SJSA1 (cell line): ENCODE data around the gene MTG1. TPM values are rescaled to one million over a fixed set of nuclear protein-coding genes. Genes with fewer than 3 reads are reported as not detected.

Source experiments
- DNase-seq, 2 experiments: peaks; one replicate each; pipeline ENCODE4 v3.0.0-alpha.2; 2015 to 2020; ENCODE audit warnings: low spot score in 2 of 2, low read depth in 1 of 2
- H3K27ac ChIP-seq: fragments of 250-450 bp; sonication (Bioruptor Pico); 2 replicates; pipeline ENCODE4 v1.5.1; 2020; ENCODE audit warnings: mild to moderate bottlenecking, moderate library complexity
- H3K27me3 ChIP-seq: fragments of 250-450 bp; sonication (Bioruptor Pico); replicated peaks from 2 replicates; pipeline ENCODE4 v1.5.1; 2020; ENCODE audit warnings: mild to moderate bottlenecking, moderate library complexity
- H3K36me3 ChIP-seq: fragments of 250-450 bp; sonication (Bioruptor Pico); 2 replicates; pipeline ENCODE4 v1.5.1; 2020; ENCODE audit warnings: mild to moderate bottlenecking
- H3K4me1 ChIP-seq: fragments of 250-450 bp; sonication (Bioruptor Pico); replicated peaks from 2 replicates; pipeline ENCODE4 v1.6.1; 2021; ENCODE audit warnings: mild to moderate bottlenecking
- H3K4me3 ChIP-seq: fragments of 250-450 bp; sonication (Bioruptor Pico); 2 replicates; pipeline ENCODE4 v1.5.1; 2020; ENCODE audit warnings: mild to moderate bottlenecking
- H3K9me3 ChIP-seq: fragments of 250-450 bp; sonication (Bioruptor Pico); replicated peaks from 2 replicates; pipeline ENCODE4 v1.5.1; 2020; ENCODE audit warnings: mild to moderate bottlenecking
- total RNA-seq: library from RNA; depleted of rRNA; stranded (reverse); fragments of >200 nt; shearing (Covaris generic); gene quantifications from 2 replicates; pipeline ENCODE4 v1.2.3, GENCODE V29; 2014

MTG1 gene
- total RNA-seq, 1 experiment from 2014 or later = 36.8 TPM

GRCh38 chr10:133456041-133456951, 62.3 kb downstream of the MTG1 start:
- Histone ChIP-seq H3K27me3 (no peaks in the 10 kb centered on the region), H3K9me3 (peaks cover 6% of the 10 kb centered on the region), H3K4me1 (no peaks in the 10 kb centered on the region), H3K36me3 (no peaks in the 10 kb centered on the region), H3K4me3 (no peak overlapping the region), H3K27ac (no peak overlapping the region)
- peak in 1 of 2 experiments; percentile 40 for DNase-seq

DNA sequence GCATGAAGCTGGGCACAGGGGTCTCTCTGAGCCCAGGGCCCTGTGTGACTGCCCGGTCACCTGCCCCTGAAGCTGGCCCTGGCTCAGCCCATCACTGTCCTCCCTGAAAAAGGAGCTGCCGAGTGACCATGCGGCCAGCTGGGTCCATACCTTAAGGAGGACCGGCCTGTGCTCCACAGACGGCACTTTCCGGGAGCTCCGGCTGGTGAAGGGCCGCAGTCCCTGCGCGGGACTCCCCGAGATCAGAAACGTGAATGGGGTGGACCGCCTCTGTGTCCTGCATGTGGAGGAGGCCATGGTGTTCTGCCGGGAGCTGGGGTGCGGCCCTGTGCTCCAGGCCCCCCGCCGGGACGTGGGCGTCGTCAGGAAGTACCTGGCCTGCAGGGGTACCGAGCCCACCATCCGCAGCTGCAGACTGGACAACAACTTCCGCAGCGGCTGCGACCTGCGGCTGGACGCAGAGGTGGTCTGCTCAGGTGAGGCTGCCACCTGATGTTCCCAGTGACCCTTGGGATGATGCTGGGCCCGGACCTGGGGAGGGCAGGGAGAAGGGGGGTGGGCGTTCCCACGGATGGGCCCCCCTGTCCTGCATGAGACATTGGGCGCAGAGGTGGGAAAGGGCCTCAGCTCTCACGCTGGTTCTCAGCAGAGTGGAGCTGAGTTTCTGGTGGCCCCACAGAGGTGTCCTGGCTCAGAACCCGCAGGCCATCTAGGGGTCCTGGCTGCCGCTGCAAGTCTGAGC, 63.3 kb downstream of the MTG1 start:
- Histone ChIP-seq H3K9me3 (peaks cover 6% of the 10 kb centered on the region), H3K27me3 (no peaks in the 10 kb centered on the region), H3K4me3 (no peak overlapping the region), H3K27ac (no peak overlapping the region), H3K36me3 (no peaks in the 10 kb centered on the region), H3K4me1 (no peaks in the 10 kb centered on the region)
- DNase-seq = no peak

DNA sequence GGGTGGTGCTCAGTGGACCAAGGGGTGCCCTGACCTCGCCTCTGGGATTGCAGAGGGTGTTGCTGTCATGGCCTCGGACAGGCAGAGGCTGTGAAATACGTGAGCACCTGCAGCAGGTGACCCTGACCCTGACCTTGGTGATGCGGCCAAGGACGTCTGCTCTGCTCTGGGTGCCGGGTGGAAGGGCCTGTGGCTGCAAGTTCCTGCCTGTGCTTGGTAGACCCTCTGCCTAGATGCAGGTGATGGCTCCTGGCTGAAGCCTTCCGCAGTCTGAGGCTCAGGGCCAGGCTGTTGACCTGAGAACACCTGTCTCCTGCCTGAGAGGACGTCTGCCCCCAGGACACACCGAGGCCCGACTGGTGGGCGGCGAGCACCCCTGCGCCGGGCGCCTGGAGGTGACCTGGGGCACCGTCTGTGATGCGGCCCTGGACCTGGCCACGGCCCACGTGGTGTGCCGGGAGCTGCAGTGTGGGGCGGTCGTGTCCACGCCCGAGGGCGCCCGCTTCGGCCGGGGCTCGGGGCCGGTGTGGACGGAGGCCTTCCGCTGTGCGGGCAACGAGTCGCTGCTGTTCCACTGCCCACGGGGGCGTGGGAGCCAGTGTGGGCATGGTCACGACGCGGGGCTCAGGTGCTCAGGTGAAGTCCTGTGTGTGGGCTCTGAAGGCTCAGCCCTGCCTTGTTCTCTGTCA, 64.2 kb downstream of the MTG1 start:
- no peaks in the 10 kb centered on the region for H3K27me3 ChIP-seq
- H3K9me3 ChIP-seq = peaks cover 6% of the 10 kb centered on the region

DNA sequence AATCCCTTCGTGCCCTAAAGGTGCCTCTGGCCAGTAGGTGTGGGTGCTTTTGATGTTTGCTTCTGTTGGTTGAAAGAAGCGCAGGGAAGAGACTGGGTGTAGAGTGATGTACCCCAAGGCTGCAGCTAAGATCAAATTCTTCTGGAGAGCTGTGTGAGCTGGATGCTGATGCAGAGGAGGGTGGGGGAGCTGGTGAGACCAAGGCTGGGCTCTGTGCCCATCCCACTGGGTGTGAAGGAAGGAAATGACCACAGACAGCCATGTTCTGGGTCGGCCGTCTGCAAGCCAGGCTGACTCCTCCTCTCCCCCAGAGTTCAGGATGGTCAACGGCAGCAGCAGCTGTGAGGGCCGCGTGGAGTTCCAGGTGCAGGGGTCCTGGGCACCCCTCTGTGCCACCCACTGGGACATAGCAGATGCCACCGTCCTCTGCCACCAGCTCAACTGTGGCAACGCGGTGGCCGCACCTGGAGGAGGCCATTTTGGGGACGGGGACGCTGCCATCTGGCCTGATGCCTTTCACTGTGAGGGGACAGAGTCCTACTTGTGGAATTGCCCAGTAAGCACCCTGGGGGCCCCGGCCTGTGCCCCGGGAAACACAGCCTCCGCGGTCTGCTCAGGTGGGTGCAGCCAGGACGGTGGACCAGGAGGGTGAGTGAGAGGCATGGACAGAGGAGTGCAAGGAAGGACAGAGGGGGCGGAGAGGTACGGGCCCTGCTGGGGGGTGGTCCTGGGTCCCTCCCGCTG, 64.9 kb downstream of the MTG1 start:
- Histone ChIP-seq H3K4me3 (no peak overlapping the region), H3K9me3 (peaks cover 6% of the 10 kb centered on the region), H3K4me1 (no peaks in the 10 kb centered on the region), H3K27me3 (no peaks in the 10 kb centered on the region), H3K36me3 (no peaks in the 10 kb centered on the region), H3K27ac (no peak overlapping the region)
- DNase-seq = no peak

More for the DNA sequence above, 64.2 kb downstream of the MTG1 start:
- Histone ChIP-seq H3K36me3 (no peaks in the 10 kb centered on the region), H3K4me3 (no peak overlapping the region), H3K27ac (no peak overlapping the region), H3K4me1 (no peaks in the 10 kb centered on the region)
- DNase-seq = no peak

- H3K27me3 ChIP-seq = no peaks in the 10 kb centered on the region
- no peak overlapping the region for H3K4me3 ChIP-seq
- H3K36me3 ChIP-seq = no peaks in the 10 kb centered on the region
- no peaks in the 10 kb centered on the region for H3K4me1 ChIP-seq
- peaks cover 6% of the 10 kb centered on the region for H3K9me3 ChIP-seq
- no peak for DNase-seq
- no peak overlapping the region for H3K27ac ChIP-seq
Measured at GRCh38 chr10:133459454-133460207, 65.7 kb downstream of the MTG1 start.

- no peak for DNase-seq
- Histone ChIP-seq H3K4me1 (no peaks in the 10 kb centered on the region), H3K9me3 (peaks cover 6% of the 10 kb centered on the region), H3K36me3 (no peaks in the 10 kb centered on the region), H3K27ac (no peak overlapping the region), H3K4me3 (no peak overlapping the region), H3K27me3 (no peaks in the 10 kb centered on the region)
Measured at GRCh38 chr10:133460208-133460769, 66.3 kb downstream of the MTG1 start.

- no peak for DNase-seq
- Histone ChIP-seq H3K27me3 (no peaks in the 10 kb centered on the region), H3K36me3 (no peaks in the 10 kb centered on the region), H3K9me3 (peaks cover 6% of the 10 kb centered on the region), H3K4me3 (no peak overlapping the region), H3K27ac (no peak overlapping the region), H3K4me1 (no peaks in the 10 kb centered on the region)
Measured at GRCh38 chr10:133461027-133461426, 67.1 kb downstream of the MTG1 start.

- H3K4me3 ChIP-seq = no peak overlapping the region
- no peak for DNase-seq
- peaks cover 6% of the 10 kb centered on the region for H3K9me3 ChIP-seq
- H3K36me3 ChIP-seq = no peaks in the 10 kb centered on the region
- H3K4me1 ChIP-seq = no peaks in the 10 kb centered on the region
- H3K27me3 ChIP-seq = no peaks in the 10 kb centered on the region
- no peak overlapping the region for H3K27ac ChIP-seq
Measured at GRCh38 chr10:133461841-133462240, 67.9 kb downstream of the MTG1 start.

DNA sequence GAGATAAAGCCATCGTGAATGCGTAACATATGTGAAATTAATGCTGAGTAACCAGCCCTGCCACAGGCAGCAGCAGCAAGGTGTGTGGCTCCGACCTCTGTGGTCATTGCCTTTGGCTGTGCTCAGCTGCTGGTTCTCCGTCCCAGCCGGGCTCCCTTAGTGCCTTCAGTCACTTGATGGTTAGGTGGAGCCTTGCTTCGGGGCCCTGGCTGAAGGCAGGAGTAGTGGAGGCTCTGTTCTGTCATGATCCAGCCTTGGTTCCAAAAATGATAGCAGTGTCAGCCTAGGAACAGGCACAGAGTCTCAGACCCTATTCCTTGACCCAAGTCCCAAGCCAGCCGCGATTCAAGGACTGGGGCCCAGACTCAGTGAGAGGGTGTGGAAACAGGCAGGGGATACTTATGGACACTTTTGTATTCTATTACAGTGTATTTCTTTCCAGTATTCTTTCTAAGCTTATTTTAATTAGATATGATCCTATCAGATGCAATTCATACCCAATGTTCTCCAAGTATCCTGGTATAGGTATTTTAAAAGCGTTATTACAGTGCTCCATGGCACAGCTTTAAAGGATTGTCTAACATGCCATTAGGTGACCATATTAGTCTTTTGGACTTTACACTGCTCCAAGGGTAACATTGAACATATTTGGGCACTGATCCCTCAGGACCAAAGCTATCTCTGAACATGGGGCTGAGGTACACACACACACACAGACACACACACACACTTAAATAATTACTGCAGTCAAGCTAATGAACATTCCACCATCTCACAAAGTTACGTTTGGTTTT, 68.8 kb downstream of the MTG1 start:
- Histone ChIP-seq H3K9me3 (peaks cover 6% of the 10 kb centered on the region), H3K4me3 (no peak overlapping the region), H3K27ac (no peak overlapping the region), H3K4me1 (no peaks in the 10 kb centered on the region), H3K36me3 (no peaks in the 10 kb centered on the region), H3K27me3 (no peaks in the 10 kb centered on the region)
- no peak for DNase-seq

GRCh38 chr10:133464582-133465031, 70.7 kb downstream of the MTG1 start:
- Histone ChIP-seq H3K27me3 (no peaks in the 10 kb centered on the region), H3K27ac (no peak overlapping the region), H3K9me3 (peaks cover 4% of the 10 kb centered on the region), H3K36me3 (no peaks in the 10 kb centered on the region), H3K4me1 (no peaks in the 10 kb centered on the region), H3K4me3 (no peak overlapping the region)
- no peak for DNase-seq

- Histone ChIP-seq H3K27ac (no peak overlapping the region), H3K36me3 (no peaks in the 10 kb centered on the region), H3K9me3 (no peaks in the 10 kb centered on the region; the same call in none of the 2 replicates), H3K4me1 (no peaks in the 10 kb centered on the region), H3K4me3 (no peak overlapping the region), H3K27me3 (no peaks in the 10 kb centered on the region)
- no peak for DNase-seq
Measured at GRCh38 chr10:133465191-133465949, 71.4 kb downstream of the MTG1 start.
